ENCODE data around the gene OR5D16.
"Not testable (repeated sequence)": the region's sequence is repeated elsewhere in the genome, so short reads cannot be mapped to it uniquely, and the experiment has no call there.

Gene OR5D16

GRCh38 chr11:55838452-55838851 is at the start of gene OR5D16:
TSS of gene OR5D16 (plus strand) at chr11:55838752. CDS start at chr11:55838752, 0 bp downstream.
- H3K4me3 ChIP-seq (ENCODE audit: low read length): no peak within 1 kb of the TSS
- H3K9ac ChIP-seq (ENCODE audit: low read length): no peak within 1 kb of the TSS
- H3K36me3 ChIP-seq (ENCODE audit: control insufficient read depth, insufficient read depth, low read length): no peaks in the 10 kb centered on the region
- no peaks in the 10 kb centered on the region for H3K27me3 ChIP-seq (ENCODE audit: control insufficient read depth, insufficient read depth, low read length)
- no peaks in the 10 kb centered on the region for H3K4me1 ChIP-seq (ENCODE audit: control insufficient read depth, insufficient read depth, low read length)
- no peaks in the 10 kb centered on the region for H3K9me3 ChIP-seq (ENCODE audit: control insufficient read depth, low read length)

GRCh38 chr11:55791606-55792005 is 46.9 kb upstream of the OR5D16 start:
- Histone ChIP-seq H3K4me1 (ENCODE audit: control insufficient read depth, insufficient read depth, low read length) (no peaks in the 10 kb centered on the region), H3K27me3 (ENCODE audit: control insufficient read depth, insufficient read depth, low read length) (no peaks in the 10 kb centered on the region), H3K4me3 (ENCODE audit: low read length) (no peak overlapping the region), H3K36me3 (ENCODE audit: control insufficient read depth, insufficient read depth, low read length) (no peaks in the 10 kb centered on the region), H3K9ac (ENCODE audit: low read length) (no peak overlapping the region), H3K9me3 (ENCODE audit: control insufficient read depth, low read length) (no peaks in the 10 kb centered on the region)

GRCh38 chr11:55793321-55793720 is 45.2 kb upstream of the OR5D16 start:
- H3K36me3 ChIP-seq (ENCODE audit: control insufficient read depth, insufficient read depth, low read length): no peaks in the 10 kb centered on the region
- no peaks in the 10 kb centered on the region for H3K4me1 ChIP-seq (ENCODE audit: control insufficient read depth, insufficient read depth, low read length)
- H3K9ac ChIP-seq (ENCODE audit: low read length): no peak overlapping the region
- H3K9me3 ChIP-seq (ENCODE audit: control insufficient read depth, low read length): no peaks in the 10 kb centered on the region
- no peak overlapping the region for H3K4me3 ChIP-seq (ENCODE audit: low read length)
- H3K27me3 ChIP-seq (ENCODE audit: control insufficient read depth, insufficient read depth, low read length): no peaks in the 10 kb centered on the region

DNA sequence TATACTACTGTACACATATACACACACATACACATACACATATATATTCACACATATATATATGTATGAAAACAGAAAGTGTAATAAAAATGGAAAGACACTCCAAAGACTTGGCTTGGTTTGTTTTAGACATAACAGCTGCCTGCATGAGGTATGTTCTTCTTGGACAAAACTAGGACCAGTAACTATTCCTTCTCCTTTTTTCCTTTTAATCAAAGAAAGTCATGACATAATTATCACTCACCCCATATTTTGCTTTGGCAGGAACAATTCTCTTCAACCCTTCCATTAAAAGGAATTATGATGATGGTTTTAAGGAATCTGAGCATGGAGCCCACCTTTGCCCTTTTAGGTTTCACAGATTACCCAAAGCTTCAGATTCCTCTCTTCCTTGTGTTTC is 43.3 kb upstream of the OR5D16 start, which contains the start of gene OR5D14:
Gene OR5D14 (plus strand): TSS at position 301 of the 400 bp plus-strand sequence. CDS start 0 bp downstream, at position 301.
- no peaks in the 10 kb centered on the region for H3K36me3 ChIP-seq (ENCODE audit: control insufficient read depth, insufficient read depth, low read length)
- no peak within 1 kb of the TSS for H3K4me3 ChIP-seq (ENCODE audit: low read length)
- H3K4me1 ChIP-seq (ENCODE audit: control insufficient read depth, insufficient read depth, low read length): no peaks in the 10 kb centered on the region
- no peaks in the 10 kb centered on the region for H3K9me3 ChIP-seq (ENCODE audit: control insufficient read depth, low read length)
- H3K9ac ChIP-seq (ENCODE audit: low read length): no peak within 1 kb of the TSS
- H3K27me3 ChIP-seq (ENCODE audit: control insufficient read depth, insufficient read depth, low read length): no peaks in the 10 kb centered on the region

- H3K36me3 ChIP-seq (ENCODE audit: control insufficient read depth, insufficient read depth, low read length): no peaks in the 10 kb centered on the region
- H3K4me3 ChIP-seq (ENCODE audit: low read length): no peak overlapping the region
- no peaks in the 10 kb centered on the region for H3K27me3 ChIP-seq (ENCODE audit: control insufficient read depth, insufficient read depth, low read length)
- H3K9ac ChIP-seq (ENCODE audit: low read length): no peak overlapping the region
- no peaks in the 10 kb centered on the region for H3K9me3 ChIP-seq (ENCODE audit: control insufficient read depth, low read length)
- H3K4me1 ChIP-seq (ENCODE audit: control insufficient read depth, insufficient read depth, low read length): no peaks in the 10 kb centered on the region
Observed at GRCh38 chr11:55806248-55806647, 32.3 kb upstream of the OR5D16 start.

DNA sequence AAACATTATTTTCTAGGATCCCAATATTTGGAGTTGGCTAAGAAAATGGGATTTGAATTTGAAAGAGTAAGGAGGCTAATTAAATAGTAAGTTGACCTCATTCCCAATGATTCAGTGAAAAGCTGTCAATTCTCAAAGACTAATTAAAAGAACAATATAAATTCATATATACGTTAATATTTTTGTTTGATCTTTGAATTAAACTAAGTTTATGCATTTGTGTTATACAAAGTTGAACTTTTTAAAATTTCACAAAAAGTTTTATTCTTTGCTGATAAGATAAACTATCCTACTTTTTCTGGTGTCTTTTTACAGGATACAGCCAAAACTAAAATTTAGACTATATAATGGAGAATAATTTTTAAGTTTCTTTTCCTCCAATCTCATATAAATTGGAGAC is 27.5 kb upstream of the OR5D16 start, which contains the start of gene OR5L1:
Gene OR5L1 (plus strand): TSS at position 301 of the 400 bp plus-strand sequence. CDS start 100 bp downstream, outside the sequence.
- Histone ChIP-seq H3K4me3 (ENCODE audit: low read length) (no peak within 1 kb of the TSS), H3K9ac (ENCODE audit: low read length) (no peak within 1 kb of the TSS), H3K4me1 (ENCODE audit: control insufficient read depth, insufficient read depth, low read length) (no peaks in the 10 kb centered on the region), H3K36me3 (ENCODE audit: control insufficient read depth, insufficient read depth, low read length) (no peaks in the 10 kb centered on the region), H3K27me3 (ENCODE audit: control insufficient read depth, insufficient read depth, low read length) (no peaks in the 10 kb centered on the region), H3K9me3 (ENCODE audit: control insufficient read depth, low read length) (no peaks in the 10 kb centered on the region)

GRCh38 chr11:55819330-55819729 is 19.2 kb upstream of the OR5D16 start, which contains the start of gene OR5D18:
TSS of gene OR5D18 (plus strand) at chr11:55819630. CDS start at chr11:55819630, 0 bp downstream.
- H3K4me3 ChIP-seq (ENCODE audit: low read length): no peak within 1 kb of the TSS
- no peaks in the 10 kb centered on the region for H3K27me3 ChIP-seq (ENCODE audit: control insufficient read depth, insufficient read depth, low read length)
- no peaks in the 10 kb centered on the region for H3K9me3 ChIP-seq (ENCODE audit: control insufficient read depth, low read length)
- no peaks in the 10 kb centered on the region for H3K4me1 ChIP-seq (ENCODE audit: control insufficient read depth, insufficient read depth, low read length)
- H3K9ac ChIP-seq (ENCODE audit: low read length): no peak within 1 kb of the TSS
- no peaks in the 10 kb centered on the region for H3K36me3 ChIP-seq (ENCODE audit: control insufficient read depth, insufficient read depth, low read length)

- Histone ChIP-seq H3K27me3 (ENCODE audit: control insufficient read depth, insufficient read depth, low read length) (no peaks in the 10 kb centered on the region), H3K9ac (ENCODE audit: low read length) (no peak within 1 kb of the TSS), H3K4me1 (ENCODE audit: control insufficient read depth, insufficient read depth, low read length) (no peaks in the 10 kb centered on the region), H3K9me3 (ENCODE audit: control insufficient read depth, low read length) (no peaks in the 10 kb centered on the region), H3K4me3 (ENCODE audit: low read length) (no peak within 1 kb of the TSS), H3K36me3 (ENCODE audit: control insufficient read depth, insufficient read depth, low read length) (no peaks in the 10 kb centered on the region)
Observed at GRCh38 chr11:55826919-55827318, 11.6 kb upstream of the OR5D16 start, which contains the start of gene OR5L2. TSS of gene OR5L2 (plus strand) at chr11:55827219. CDS start at chr11:55827219, 0 bp downstream.

DNA sequence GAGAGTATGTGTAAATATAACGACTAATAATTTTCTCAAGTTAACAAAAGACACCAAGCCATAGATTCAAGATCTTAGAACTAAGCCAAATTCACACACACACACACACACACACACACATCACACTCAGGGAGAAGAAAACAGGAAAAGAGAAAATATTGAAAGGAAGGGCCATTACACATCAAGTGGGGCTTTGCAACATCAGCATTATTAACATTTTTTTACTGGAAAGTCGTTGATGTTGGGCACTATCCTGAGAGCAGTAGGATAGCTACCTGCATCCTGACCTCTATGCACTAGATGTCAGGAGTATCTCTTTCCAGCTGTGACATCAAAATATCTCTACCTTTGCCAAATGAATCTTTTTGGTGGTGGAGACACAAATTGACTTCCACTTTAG is 8.9 kb downstream of the OR5D16 start:
- Histone ChIP-seq H3K4me3 (ENCODE audit: low read length) (no peak overlapping the region), H3K4me1 (ENCODE audit: control insufficient read depth, insufficient read depth, low read length) (no peaks in the 10 kb centered on the region), H3K9me3 (ENCODE audit: control insufficient read depth, low read length) (no peaks in the 10 kb centered on the region), H3K9ac (ENCODE audit: low read length) (no peak overlapping the region), H3K36me3 (ENCODE audit: control insufficient read depth, insufficient read depth, low read length) (no peaks in the 10 kb centered on the region), H3K27me3 (ENCODE audit: control insufficient read depth, insufficient read depth, low read length) (no peaks in the 10 kb centered on the region)

DNA sequence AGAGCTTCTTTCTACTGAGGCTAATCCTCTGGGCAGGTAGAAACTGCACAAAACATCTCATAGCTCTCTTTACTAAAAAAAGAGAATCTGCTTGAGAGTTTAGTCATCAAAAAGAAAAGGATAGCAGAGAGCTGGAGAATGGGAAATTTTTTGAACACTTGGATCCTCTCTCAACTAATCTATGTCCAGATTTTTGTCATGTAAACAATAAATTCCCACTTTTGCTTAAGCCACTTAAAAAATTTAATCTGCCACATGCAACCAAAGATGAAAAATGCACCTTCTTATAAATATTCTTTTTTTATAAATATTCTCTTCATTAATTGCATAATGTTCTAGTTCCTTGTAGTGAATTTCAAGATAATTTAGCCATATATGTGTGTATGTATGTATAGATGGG is 10.5 kb downstream of the OR5D16 start:
- H3K36me3 ChIP-seq (ENCODE audit: control insufficient read depth, insufficient read depth, low read length): no peaks in the 10 kb centered on the region
- H3K4me3 ChIP-seq (ENCODE audit: low read length): no peak overlapping the region
- H3K4me1 ChIP-seq (ENCODE audit: control insufficient read depth, insufficient read depth, low read length): no peaks in the 10 kb centered on the region
- no peak overlapping the region for H3K9ac ChIP-seq (ENCODE audit: low read length)
- no peaks in the 10 kb centered on the region for H3K9me3 ChIP-seq (ENCODE audit: control insufficient read depth, low read length)
- H3K27me3 ChIP-seq (ENCODE audit: control insufficient read depth, insufficient read depth, low read length): no peaks in the 10 kb centered on the region

DNA sequence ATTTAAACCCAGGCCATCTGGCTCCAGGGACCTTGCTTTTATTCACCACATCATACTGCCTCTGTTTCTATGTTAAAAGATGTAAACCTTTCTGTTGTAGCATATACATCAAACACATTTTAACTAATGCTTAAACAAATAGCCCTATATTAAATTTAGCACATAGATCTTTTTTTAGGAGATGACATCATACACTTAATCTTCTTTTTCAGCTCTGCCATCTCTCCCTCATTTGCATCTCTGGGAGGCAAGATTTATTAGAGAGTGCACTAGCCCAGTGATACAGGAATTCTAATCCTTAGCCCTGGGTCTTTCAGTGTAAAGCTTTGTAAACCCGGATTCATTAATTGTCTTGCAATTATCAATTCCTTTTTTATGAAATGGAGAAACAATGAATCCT is 13.6 kb downstream of the OR5D16 start:
- Histone ChIP-seq H3K4me3 (ENCODE audit: low read length) (no peak overlapping the region), H3K9me3 (ENCODE audit: control insufficient read depth, low read length) (no peaks in the 10 kb centered on the region), H3K9ac (ENCODE audit: low read length) (no peak overlapping the region), H3K27me3 (ENCODE audit: control insufficient read depth, insufficient read depth, low read length) (no peaks in the 10 kb centered on the region), H3K4me1 (ENCODE audit: control insufficient read depth, insufficient read depth, low read length) (no peaks in the 10 kb centered on the region), H3K36me3 (ENCODE audit: control insufficient read depth, insufficient read depth, low read length) (no peaks in the 10 kb centered on the region)

GRCh38 chr11:55854704-55855103 is 16.2 kb downstream of the OR5D16 start:
- Histone ChIP-seq H3K4me1 (ENCODE audit: control insufficient read depth, insufficient read depth, low read length) (no peaks in the 10 kb centered on the region), H3K4me3 (ENCODE audit: low read length) (no peak overlapping the region), H3K9me3 (ENCODE audit: control insufficient read depth, low read length) (no peaks in the 10 kb centered on the region), H3K9ac (ENCODE audit: low read length) (no peak overlapping the region), H3K36me3 (ENCODE audit: control insufficient read depth, insufficient read depth, low read length) (no peaks in the 10 kb centered on the region), H3K27me3 (ENCODE audit: control insufficient read depth, insufficient read depth, low read length) (no peaks in the 10 kb centered on the region)

GRCh38 chr11:55867354-55867753 is 28.8 kb downstream of the OR5D16 start:
- H3K27me3 ChIP-seq (ENCODE audit: control insufficient read depth, insufficient read depth, low read length); H3K9ac ChIP-seq (ENCODE audit: low read length); H3K36me3 ChIP-seq (ENCODE audit: control insufficient read depth, insufficient read depth, low read length); H3K4me1 ChIP-seq (ENCODE audit: control insufficient read depth, insufficient read depth, low read length); H3K9me3 ChIP-seq (ENCODE audit: control insufficient read depth, low read length); H3K4me3 ChIP-seq (ENCODE audit: low read length): not testable (repeated sequence)
